A549 treated with CORT108297 at 1 μM for 4 hours (cell line): ENCODE results near the gene MAP2K4. TPM values are rescaled to one million over a fixed set of nuclear protein-coding genes. Genes with fewer than 3 reads are reported as not detected.

Experiments used
- total RNA-seq: library from RNA; stranded (reverse); fragments of 200-300 nt; extraction: Qiagen RNA extraction; gene quantifications from 5 replicates; pipeline ENCODE4 v1.2.3, GENCODE V29; 2022

The MAP2K4 gene
- 27.8 to 37.3 TPM (median 30.6 TPM) in 5 replicates for total RNA-seq

GRCh38 chr17:12020642-12021622 is at the start of gene MAP2K4:
Gene MAP2K4, plus strand, starts transcription at chr17:12020877. Its CDS starts 10 bp downstream, at chr17:12020887.

GRCh38 chr17:11997147-11997971 is 23.3 kb upstream of the MAP2K4 start, which contains the start of gene ZNF18:
Gene ZNF18, minus strand, starts transcription at chr17:11997475. Its CDS starts 4,646 bp downstream, at chr17:11992829.

Other genes starting within 250 kb of the MAP2K4 start
- gene ZNF18, start 23.4 kb upstream of the MAP2K4 start, total RNA-seq, result 4.5 to 5.1 TPM (median 4.8 TPM) in 5 replicates